SK-N-SH (cell line): ENCODE data around the gene HYAL3. TPM values are rescaled to one million over a fixed set of nuclear protein-coding genes. Genes with fewer than 3 reads are reported as not detected.

Experiments
- CTCF ChIA-PET: fragments of 300-600, 350-600 bp; formaldehyde crosslinking; extraction: SDS; loops from one replicate; lab custom pipeline; 2021; lab: Yijun Ruan, JAX
- POLR2A ChIA-PET: fragments of 350-600 bp; sonication (Branson Sonifier 250); formaldehyde crosslinking; extraction: SDS; loops from one replicate; lab custom pipeline; 2020; ENCODE audit warnings: antibody characterized with exemption, inconsistent platforms; lab: Yijun Ruan, JAX
- DNase-seq: peaks from one replicate; pipeline ENCODE4 v3.0.0; 2012
- H2AFZ ChIP-seq: fragments of 200-600 bp; sonication (generic); 2 replicates; pipeline ENCODE4 v1.8.1; 2016; ENCODE audit warnings: antibody characterized with exemption, mild to moderate bottlenecking, low read depth
- H3F3A ChIP-seq: fragments of 200-600 bp; sonication (generic); replicated peaks from 2 replicates; pipeline ENCODE3; 2016; ENCODE audit warnings: antibody characterized with exemption, mild to moderate bottlenecking; ENCODE audit not compliant: insufficient read depth
- H3K27ac ChIP-seq, 2 experiments: fragments of 200-500 bp in 1 of 2; fragments of 200-600 bp in 1 of 2; sonication (Bioruptor generic) in 1 of 2; sonication (generic), shearing (Covaris generic) in 1 of 2; 2 replicates each; pipeline versions ENCODE4 v1.5.1 to v1.6.1; 2014 to 2016; ENCODE audit warnings: low read depth in 2 of 2, inconsistent platforms in 1 of 2, low read length in 1 of 2, mild to moderate bottlenecking in 1 of 2, mixed read lengths in 1 of 2
- H3K27me3 ChIP-seq: fragments of 200-600 bp; sonication (generic), shearing (Covaris generic); 2 replicates; pipeline ENCODE4 v1.6.1; 2016; ENCODE audit warnings: mixed run types; ENCODE audit not compliant: insufficient read depth
- H3K36me3 ChIP-seq, 2 experiments: fragments of 200-500 bp in 1 of 2; fragments of 200-600 bp in 1 of 2; sonication (Bioruptor generic) in 1 of 2; sonication (generic) in 1 of 2; replicated peaks in 1 of 2; 2 replicates each; pipeline versions ENCODE3 to v1.5.1; 2014 to 2016; ENCODE audit warnings: low read length in 1 of 2, mild to moderate bottlenecking in 1 of 2; ENCODE audit not compliant: insufficient read depth in 2 of 2, control insufficient read depth in 1 of 2
- H3K4me1 ChIP-seq, 2 experiments: fragments of 200-500 bp in 1 of 2; fragments of 200-600 bp in 1 of 2; sonication (Bioruptor generic) in 1 of 2; sonication (generic), shearing (Covaris generic) in 1 of 2; 2 replicates each; pipeline versions ENCODE4 v1.5.1 to v1.6.1; 2014 to 2016; ENCODE audit warnings: low read depth in 1 of 2, low read length in 1 of 2, mixed run types in 1 of 2; ENCODE audit not compliant: insufficient read depth in 2 of 2, control insufficient read depth in 1 of 2
- H3K4me2 ChIP-seq: fragments of 200-600 bp; sonication (generic), shearing (Covaris generic); 2 replicates; pipeline ENCODE4 v1.6.1; 2017; ENCODE audit warnings: mixed run types
- H3K4me3 ChIP-seq, 2 experiments: fragments of 200-500 bp in 1 of 2; fragments of 200-600 bp in 1 of 2; sonication (Bioruptor generic) in 1 of 2; sonication (generic), shearing (Covaris generic) in 1 of 2; 2 replicates each; pipeline versions ENCODE4 v1.5.1 to v1.8.1; 2014 to 2016; ENCODE audit warnings: low read depth in 2 of 2, inconsistent platforms in 1 of 2, low read length in 1 of 2, mild to moderate bottlenecking in 1 of 2, mixed read lengths in 1 of 2, moderate library complexity in 1 of 2
- H3K79me2 ChIP-seq: fragments of 200-600 bp; sonication (generic); 2 replicates; pipeline ENCODE4 v1.8.1; 2017; ENCODE audit warnings: mild to moderate bottlenecking; ENCODE audit not compliant: insufficient read depth
- H3K9ac ChIP-seq: fragments of 200-600 bp; sonication (generic); 2 replicates; pipeline ENCODE4 v1.6.1; 2017; ENCODE audit warnings: mixed run types
- H3K9me2 ChIP-seq: fragments of 200-600 bp; sonication (generic); 2 replicates; pipeline ENCODE4 v1.6.1; 2017; ENCODE audit warnings: mixed run types
- H3K9me3 ChIP-seq: fragments of 200-600 bp; sonication (generic); 2 replicates; pipeline ENCODE4 v1.6.1; 2017; ENCODE audit warnings: mixed run types, mild to moderate bottlenecking, moderate library complexity
- H4K20me1 ChIP-seq: fragments of 200-600 bp; sonication (generic); 2 replicates; pipeline ENCODE4 v1.6.1; 2017; ENCODE audit warnings: mild to moderate bottlenecking, mixed run types; ENCODE audit not compliant: insufficient read depth
- CHD2 ChIP-seq: fragments of 150-350 bp; IDR thresholded peaks from 2 replicates; pipeline ENCODE4 v1.6.1; 2018; ENCODE audit warnings: low read length; ENCODE audit not compliant: partially characterized antibody
- GABPA ChIP-seq: IDR thresholded peaks from 2 replicates; pipeline ENCODE4 v1.4.0; 2012; ENCODE audit warnings: low read depth, mild to moderate bottlenecking
- MXI1 ChIP-seq: IDR thresholded peaks from 2 replicates; pipeline ENCODE4 v1.6.1; 2012; ENCODE audit warnings: mild to moderate bottlenecking, low read depth, low read length, improper control_type of control experiment
- PBX3 ChIP-seq: IDR thresholded peaks from 2 replicates; pipeline ENCODE4; 2012
- POLR2AphosphoS5 ChIP-seq: IDR thresholded peaks from 2 replicates; pipeline ENCODE4 v1.6.1; 2012; ENCODE audit warnings: low read depth, low read length
- USF2 ChIP-seq: fragments of 150-350 bp; IDR thresholded peaks from 2 replicates; pipeline ENCODE4 v1.6.1; 2017; ENCODE audit warnings: antibody characterized with exemption, low read length, low read depth, borderline replicate concordance
- WGBS: methylation state at CpG from one replicate; pipeline ENCODE4 v1.1.6; 2017; ENCODE audit warnings: low lambda C conversion rate; 5-methylcytosine and 5-hydroxymethylcytosine counted together
- polyA plus RNA-seq, 3 experiments: library from polyadenylated mRNA; depleted of rRNA; stranded (reverse); fragments of >200 nt; gene quantifications; 2 replicates each; pipeline ENCODE4 v1.2.3, GENCODE V29; 2012

Gene HYAL3
- polyA plus RNA-seq, 1 of the 3 experiments (the other 2 are of a cell fraction): 7.8 TPM

DNA sequence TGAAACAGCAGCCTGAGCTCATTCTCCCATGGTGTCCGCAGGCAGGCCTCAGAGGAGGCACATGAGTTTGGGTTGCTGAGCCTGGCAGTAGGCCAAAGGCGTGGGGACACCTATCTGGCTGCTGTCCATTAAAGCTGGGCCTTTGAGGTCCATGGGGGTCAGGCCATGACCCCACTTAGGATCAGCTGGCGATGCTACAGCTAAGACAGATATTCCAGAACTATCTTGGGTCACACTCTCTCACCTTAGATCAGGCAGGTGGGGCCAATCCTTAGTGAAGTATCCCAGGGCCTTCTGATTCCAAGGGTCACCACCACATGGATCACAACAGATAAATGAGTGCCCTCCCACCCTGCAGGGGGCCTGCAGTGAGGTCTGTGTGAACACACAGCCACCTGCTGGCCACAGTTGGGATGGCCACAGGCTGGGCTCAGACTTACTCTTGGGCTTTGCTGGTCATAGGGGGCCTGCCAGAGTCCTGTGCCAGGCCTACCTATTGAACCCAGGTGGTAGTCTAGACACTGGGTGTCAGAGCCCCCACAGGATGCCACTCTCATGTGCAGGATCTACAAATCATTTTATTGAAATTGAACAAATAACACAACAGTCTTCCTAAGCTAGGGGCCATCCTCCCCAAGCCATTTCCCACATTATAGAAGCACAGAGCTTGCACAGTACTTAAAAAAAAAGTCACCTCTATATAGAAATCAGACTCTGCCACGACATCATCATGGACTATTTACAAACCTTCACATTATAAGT is 25.3 kb upstream of the HYAL3 start (continued):
- TF ChIP-seq PBX3: no peak

DNA sequence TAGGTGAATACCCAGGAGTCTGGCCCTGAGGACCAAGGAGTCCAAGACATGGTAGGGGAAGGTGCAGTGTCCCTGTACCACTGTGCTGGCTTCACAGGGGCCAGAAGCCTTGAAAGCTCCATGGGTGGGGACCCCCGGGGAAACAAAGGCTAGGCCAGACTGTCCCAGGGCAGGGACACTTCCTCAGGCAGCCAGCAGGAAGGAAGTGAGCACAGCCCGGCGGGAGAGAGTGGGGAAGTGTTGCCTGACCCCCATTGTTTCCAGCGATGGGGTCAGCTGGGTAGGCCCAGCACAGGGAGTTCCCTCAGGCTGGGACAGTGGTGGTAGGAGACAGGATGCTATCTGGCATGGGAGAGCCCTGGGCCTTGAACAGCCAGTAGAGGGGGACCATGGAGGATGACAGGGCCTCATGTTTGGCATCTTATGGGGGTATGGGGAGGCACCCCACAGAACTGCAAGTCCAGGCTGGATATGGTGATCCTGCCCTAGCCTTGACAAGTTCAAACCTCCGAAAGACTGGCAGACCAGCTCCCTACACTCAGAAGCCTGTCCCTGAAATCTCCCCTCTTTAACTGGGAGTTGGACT is 24.5 kb upstream of the HYAL3 start:
- no peak for DNase-seq
- peaks cover 14% of the 10 kb centered on the region for H3F3A ChIP-seq
- H3K36me3 ChIP-seq: peaks cover 8 to 33% of the 10 kb centered on the region in 2 experiments
- no peaks in the 10 kb centered on the region for H3K9me2 ChIP-seq
- H3K27ac ChIP-seq: no peak overlapping the region
- no peak overlapping the region for H3K4me2 ChIP-seq
- H3K4me1 ChIP-seq: peaks cover 0 to 44% of the 10 kb centered on the region in 2 experiments; a peak in 2 of 4 replicates
- POLR2A ChIA-PET: interaction anchor here (1.6 to 1.7 kb wide), 2 partner anchors 13 to 32 kb away, joined by 4 to 6 read pairs; partner anchors contain the start of gene IFRD2
- TF ChIP-seq POLR2AphosphoS5: 0 out of 2 replicates have a peak, but pooled peaks have one; percentile 21
- TF ChIP-seq USF2: no peak
- H4K20me1 ChIP-seq: no peaks in the 10 kb centered on the region
- H3K79me2 ChIP-seq: peaks cover 45% of the 10 kb centered on the region
- CTCF ChIA-PET: interaction anchor here (0.7 to 6.0 kb wide), 27 partner anchors 9 to 290 kb away, joined by 3 to 60 read pairs (median 4); partner anchors contain the start of genes HYAL1, HYAL3, NAA80 and RASSF1
- no peak overlapping the region for H2AFZ ChIP-seq
- no peaks in the 10 kb centered on the region for H3K9me3 ChIP-seq
- H3K9ac ChIP-seq: no peak overlapping the region
- H3K27me3 ChIP-seq: no peaks in the 10 kb centered on the region
- H3K4me3 ChIP-seq: no peak overlapping the region
- WGBS: 87% methylated on average over 2 of the region's 5 CpGs

GRCh38 chr3:50323092-50323600 is 23.9 kb upstream of the HYAL3 start:
- no peak overlapping the region for H3K4me2 ChIP-seq
- DNase-seq: no peak
- H3F3A ChIP-seq: peaks cover 10% of the 10 kb centered on the region
- no peaks in the 10 kb centered on the region for H3K9me3 ChIP-seq
- no peaks in the 10 kb centered on the region for H3K9me2 ChIP-seq
- H3K27me3 ChIP-seq: no peaks in the 10 kb centered on the region
- no peaks in the 10 kb centered on the region for H4K20me1 ChIP-seq
- H3K36me3 ChIP-seq: peaks cover 8 to 38% of the 10 kb centered on the region in 2 experiments
- ChIA-PET POLR2A (interaction anchor here (1.6 kb wide), 1 partner anchor 14 kb away, joined by 4 read pairs; no protein-coding TSS in a partner anchor), CTCF (interaction anchor here (0.7 to 6.0 kb wide), 12 partner anchors 12 to 290 kb away, joined by 3 to 60 read pairs (median 4); partner anchors contain the start of genes HYAL1, HYAL3, IFRD2 and NAA80)
- H3K27ac ChIP-seq: no peak overlapping the region; a peak in 1 of 4 replicates
- H3K4me3 ChIP-seq: no peak overlapping the region
- H2AFZ ChIP-seq: no peak overlapping the region
- peaks cover 0 to 45% of the 10 kb centered on the region in 2 experiments; a peak in 2 of 4 replicates for H3K4me1 ChIP-seq
- no peak for TF ChIP-seq GABPA
- no peak for TF ChIP-seq CHD2
- TF ChIP-seq MXI1: no peak
- TF ChIP-seq POLR2AphosphoS5: no peak
- peaks cover 51% of the 10 kb centered on the region for H3K79me2 ChIP-seq
- H3K9ac ChIP-seq: no peak overlapping the region
- WGBS: 64% methylated on average over 3 of the region's 4 CpGs
